HCT116 (cell line): Measurements from ENCODE around the gene PARD6G. TPM values are rescaled to one million over a fixed set of nuclear protein-coding genes. Genes with fewer than 3 reads are reported as not detected.

Experiments used
- ATAC-seq: fragments of 200-7000 bp; cut with Tn5 transposase; 2 replicates; pipeline ENCODE4 v1.9.1; 2020; ENCODE audit warnings: mild to moderate bottlenecking, moderate library complexity
- BruUV-seq: library from RNA; stranded (reverse); fragments of 400-500 nt; replicated peaks from 2 replicates; lab custom pipeline; 2021; lab: Mats Ljungman, UMichigan
- CTCF ChIA-PET: fragments of 300-600 bp; sonication (Branson Sonifier 250); formaldehyde crosslinking; loops from one replicate; lab custom pipeline; 2021; ENCODE audit warnings: antibody characterized with exemption; lab: Charles Lee
- POLR2A ChIA-PET: fragments of 300-600, 350-600 bp; sonication (Branson Sonifier 250); formaldehyde crosslinking; loops from one replicate; lab custom pipeline; 2021; ENCODE audit warnings: antibody characterized with exemption; lab: Charles Lee
- RAD21 ChIA-PET, 2 experiments: fragments of 300-600 bp; sonication (Branson Sonifier 250); formaldehyde crosslinking; loops; one replicate each; lab custom pipeline; 2023; ENCODE audit warnings: low total read pairs in 2 of 2; ENCODE audit not compliant: uncharacterized antibody in 2 of 2, unreplicated experiment in 2 of 2, low non-redundant PET in 1 of 2; lab: Charles Lee
- DNase-seq: peaks from one replicate; pipeline ENCODE4 v3.0.0-alpha.2; 2010; ENCODE audit warnings: low read depth, low spot score
- H2AFZ ChIP-seq: fragments of 200-600 bp; shearing (Covaris generic), sonication (generic); 2 replicates; pipeline ENCODE4 v1.6.1; 2017; ENCODE audit warnings: low read depth, mixed run types, mixed read lengths, antibody characterized with exemption, low read length; ENCODE audit not compliant: poor library complexity, severe bottlenecking
- H3K27ac ChIP-seq: 2 replicates; pipeline ENCODE4 v1.5.1; 2012; ENCODE audit warnings: low read depth, low read length
- H3K27me3 ChIP-seq: fragments of 200-600 bp; sonication (generic); 2 replicates; pipeline ENCODE4 v1.6.1; 2016; ENCODE audit warnings: mixed run types, low read length, mixed read lengths; ENCODE audit not compliant: insufficient read depth
- H3K36me3 ChIP-seq, 2 experiments: fragments of 200-500 bp in 1 of 2; fragments of 200-600 bp in 1 of 2; sonication (Bioruptor generic) in 1 of 2; sonication (generic) in 1 of 2; 2 replicates each; pipeline versions ENCODE4 v1.5.1 to v1.6.1; 2014 to 2016; ENCODE audit warnings: low read length in 2 of 2, inconsistent platforms in 1 of 2, mixed read lengths in 1 of 2, mixed run types in 1 of 2; ENCODE audit not compliant: insufficient read depth in 2 of 2, control insufficient read depth in 1 of 2
- H3K4me1 ChIP-seq, 2 experiments: fragments of 200-600 bp in 1 of 2; sonication (generic) in 1 of 2; 2 replicates each; pipeline versions ENCODE4 v1.5.1 to v1.6.1; 2012 to 2017; ENCODE audit warnings: low read length in 2 of 2, inconsistent platforms in 1 of 2, mild to moderate bottlenecking in 1 of 2, mixed read lengths in 1 of 2, mixed run types in 1 of 2, moderate library complexity in 1 of 2; ENCODE audit not compliant: insufficient read depth in 2 of 2, control insufficient read depth in 1 of 2
- H3K4me2 ChIP-seq: fragments of 200-600 bp; sonication (generic); 2 replicates; pipeline ENCODE4 v1.6.1; 2017; ENCODE audit warnings: mixed run types, low read length, mixed read lengths
- H3K4me3 ChIP-seq, 2 experiments: fragments of 200-600 bp in 1 of 2; sonication (generic) in 1 of 2; replicated peaks in 1 of 2; 2 replicates each; pipeline ENCODE4 v1.5.1; 2011 to 2016; ENCODE audit warnings: low read length in 2 of 2, control low read depth in 1 of 2, low read depth in 1 of 2, mild to moderate bottlenecking in 1 of 2, mixed read lengths in 1 of 2, mixed run types in 1 of 2
- H3K79me2 ChIP-seq: fragments of 200-600 bp; sonication (generic); 2 replicates; pipeline ENCODE4 v1.6.1; 2017; ENCODE audit warnings: mild to moderate bottlenecking, mixed run types, low read length, moderate library complexity, mixed read lengths; ENCODE audit not compliant: insufficient read depth
- H3K9ac ChIP-seq: fragments of 200-600 bp; sonication (generic); 2 replicates; pipeline ENCODE4 v1.6.1; 2016; ENCODE audit warnings: low read length, mixed read lengths
- H3K9me2 ChIP-seq: fragments of 200-600 bp; sonication (generic), shearing (Covaris generic); 2 replicates; pipeline ENCODE4 v1.6.1; 2017; ENCODE audit warnings: mixed run types, mild to moderate bottlenecking, moderate library complexity; ENCODE audit not compliant: insufficient read depth
- H3K9me3 ChIP-seq, 2 experiments: fragments of 200-500 bp in 1 of 2; fragments of 200-600 bp in 1 of 2; sonication (Bioruptor generic) in 1 of 2; sonication (generic) in 1 of 2; 2 replicates each; pipeline ENCODE4 v1.6.1; 2014 to 2017; ENCODE audit warnings: low read length in 2 of 2, mixed read lengths in 2 of 2, inconsistent platforms in 1 of 2, low read depth in 1 of 2, mild to moderate bottlenecking in 1 of 2, mixed run types in 1 of 2, moderate library complexity in 1 of 2; ENCODE audit not compliant: control insufficient read depth in 1 of 2, insufficient read depth in 1 of 2
- H4K20me1 ChIP-seq: fragments of 200-600 bp; sonication (generic), shearing (Covaris generic); 2 replicates; pipeline ENCODE4 v1.6.1; 2017; ENCODE audit warnings: mixed run types, mild to moderate bottlenecking, moderate library complexity; ENCODE audit not compliant: insufficient read depth
- CBX3 ChIP-seq: IDR thresholded peaks from 2 replicates; pipeline ENCODE4 v1.6.1; 2012; ENCODE audit warnings: low read depth
- CEBPB ChIP-seq: IDR thresholded peaks from 2 replicates; pipeline ENCODE4 v1.6.1; 2012; ENCODE audit warnings: low read depth
- EGR1 ChIP-seq: IDR thresholded peaks from 2 replicates; pipeline ENCODE4 v1.6.1; 2012; ENCODE audit warnings: low read depth
- ELF1 ChIP-seq: IDR thresholded peaks from 2 replicates; pipeline ENCODE4 v1.6.1; 2012; ENCODE audit warnings: low read depth, borderline replicate concordance
- EZH2 ChIP-seq: fragments of 200-600 bp; sonication (generic); IDR thresholded peaks from 2 replicates; pipeline ENCODE4 v1.6.1; 2017; ENCODE audit warnings: antibody characterized with exemption, mixed run types
- EZH2phosphoT487 ChIP-seq: fragments of 200-600 bp; IDR thresholded peaks from 2 replicates; pipeline ENCODE4 v1.6.1; 2018; ENCODE audit warnings: antibody characterized with exemption, borderline replicate concordance
- FOSL1 ChIP-seq: IDR thresholded peaks from 2 replicates; pipeline ENCODE4 v1.6.1; 2012; ENCODE audit warnings: low read depth
- JUND ChIP-seq: IDR thresholded peaks from 2 replicates; pipeline ENCODE4 v1.6.1; 2012
- POLR2A ChIP-seq: IDR thresholded peaks from 2 replicates; pipeline ENCODE4 v1.7.0; 2011; ENCODE audit warnings: borderline replicate concordance; ENCODE audit not compliant: insufficient read depth, insufficient read length; ENCODE audit errors: extremely low read depth
- POLR2AphosphoS5 ChIP-seq: IDR thresholded peaks from 2 replicates; pipeline ENCODE4 v1.6.1; 2011; ENCODE audit warnings: mild to moderate bottlenecking, low read depth, low read length, moderate library complexity
- RAD21 ChIP-seq: IDR thresholded peaks from 2 replicates; pipeline ENCODE4 v1.6.1; 2012; ENCODE audit warnings: low read depth, mild to moderate bottlenecking
- REST ChIP-seq: IDR thresholded peaks from 2 replicates; pipeline ENCODE4 v1.6.1; 2012; ENCODE audit warnings: low read depth
- SIN3A ChIP-seq: IDR thresholded peaks from 2 replicates; pipeline ENCODE4 v1.6.1; 2012; ENCODE audit warnings: low read depth
- SRF ChIP-seq: IDR thresholded peaks from 2 replicates; pipeline ENCODE4 v1.6.1; 2012; ENCODE audit warnings: low read depth
- TCF7L2 ChIP-seq: IDR thresholded peaks from 2 replicates; pipeline ENCODE4 v1.7.0; 2011; ENCODE audit warnings: borderline replicate concordance, inconsistent platforms; ENCODE audit not compliant: insufficient read depth, insufficient read length; ENCODE audit errors: extremely low read depth
- ZNF274 ChIP-seq: fragments of 200-500 bp; sonication (Bioruptor generic); IDR thresholded peaks from 2 replicates; pipeline ENCODE4 v1.6.1; 2014; ENCODE audit warnings: mild to moderate bottlenecking, low read depth, low read length, inconsistent platforms
- intact Hi-C: fragments of 100-400 bp; cut with micrococcal nuclease; formaldehyde crosslinking; loops from 2 replicates; pipeline ENCODE4 v1.10.0; 2022
- total RNA-seq: library from RNA; stranded (reverse); gene quantifications from one replicate; pipeline ENCODE4 v1.2.1, GENCODE V29; 2021; ENCODE audit not compliant: unreplicated experiment
- TF ChIP-seq, protein P1 (sequence below): IDR thresholded peaks from 2 replicates; pipeline ENCODE4 v1.6.1; 2012
- TF ChIP-seq, protein P2 (sequence below): IDR thresholded peaks from 2 replicates; pipeline ENCODE4 v1.6.1; 2011; ENCODE audit warnings: mild to moderate bottlenecking, low read length, moderate library complexity; ENCODE audit not compliant: insufficient replicate concordance; ENCODE audit errors: extremely low read depth
- TF ChIP-seq, protein P3 (sequence below), 3 experiments: fragments of 200-600 bp in 1 of 3; sonication (generic) in 1 of 3; IDR thresholded peaks in 2 of 3; conservative IDR thresholded peaks in 1 of 3; 2 replicates each; pipeline ENCODE4 v1.5.1; 2012 to 2017; ENCODE audit warnings: low read depth in 2 of 3, low read length in 2 of 3, antibody characterized with exemption in 1 of 3, borderline replicate concordance in 1 of 3, control low read depth in 1 of 3, mild to moderate bottlenecking in 1 of 3, mixed read lengths in 1 of 3, mixed run types in 1 of 3, moderate library complexity in 1 of 3; ENCODE audit not compliant: insufficient read depth in 1 of 3
- TF ChIP-seq, protein P4 (sequence below): IDR thresholded peaks from 2 replicates; pipeline ENCODE4 v1.6.1; 2012

PARD6G gene
- total RNA-seq, 1 experiment from 2014 or later, result 12.8 TPM

DNA sequence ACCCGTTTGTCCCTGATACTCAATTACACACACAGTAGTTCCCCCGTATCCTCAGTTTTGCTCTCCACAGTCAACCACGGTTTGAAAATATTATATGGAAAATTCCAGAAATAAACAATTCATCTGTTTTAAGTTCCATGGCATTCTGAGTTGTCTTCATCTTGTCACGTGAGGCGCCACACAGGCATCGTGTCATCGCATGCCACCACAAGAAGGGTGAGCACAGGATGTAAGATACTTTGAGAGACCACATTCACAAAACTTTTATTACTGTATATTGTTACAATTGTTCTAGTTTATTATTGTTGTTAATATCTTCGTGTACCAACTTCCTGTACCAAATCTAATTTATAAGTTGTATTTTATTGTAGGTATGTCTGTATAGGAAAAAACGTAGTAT, 120.5 kb downstream of the PARD6G start:
- H3K36me3 ChIP-seq, result peaks cover 3 to 4% of the 10 kb centered on the region in 2 experiments; a peak in 1 of 4 replicates
- H3K4me1 ChIP-seq, result no peaks in the 10 kb centered on the region; a peak in 1 of 4 replicates
- H3K4me2 ChIP-seq, result no peak overlapping the region
- TF ChIP-seq ELF1 (no peak), REST (no peak), TCF7L2 (no peak), SRF (no peak), SIN3A (no peak), CBX3 (no peak), CEBPB (no peak), POLR2A (no peak), FOSL1 (no peak), EZH2 (no peak), RAD21 (no peak), ZNF274 (no peak), EZH2phosphoT487 (no peak), EGR1 (no peak), POLR2AphosphoS5 (no peak), JUND (no peak)
- TF ChIP-seq, protein P1, sequence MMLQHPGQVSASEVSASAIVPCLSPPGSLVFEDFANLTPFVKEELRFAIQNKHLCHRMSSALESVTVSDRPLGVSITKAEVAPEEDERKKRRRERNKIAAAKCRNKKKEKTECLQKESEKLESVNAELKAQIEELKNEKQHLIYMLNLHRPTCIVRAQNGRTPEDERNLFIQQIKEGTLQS, result no peak
- TF ChIP-seq, protein P2, sequence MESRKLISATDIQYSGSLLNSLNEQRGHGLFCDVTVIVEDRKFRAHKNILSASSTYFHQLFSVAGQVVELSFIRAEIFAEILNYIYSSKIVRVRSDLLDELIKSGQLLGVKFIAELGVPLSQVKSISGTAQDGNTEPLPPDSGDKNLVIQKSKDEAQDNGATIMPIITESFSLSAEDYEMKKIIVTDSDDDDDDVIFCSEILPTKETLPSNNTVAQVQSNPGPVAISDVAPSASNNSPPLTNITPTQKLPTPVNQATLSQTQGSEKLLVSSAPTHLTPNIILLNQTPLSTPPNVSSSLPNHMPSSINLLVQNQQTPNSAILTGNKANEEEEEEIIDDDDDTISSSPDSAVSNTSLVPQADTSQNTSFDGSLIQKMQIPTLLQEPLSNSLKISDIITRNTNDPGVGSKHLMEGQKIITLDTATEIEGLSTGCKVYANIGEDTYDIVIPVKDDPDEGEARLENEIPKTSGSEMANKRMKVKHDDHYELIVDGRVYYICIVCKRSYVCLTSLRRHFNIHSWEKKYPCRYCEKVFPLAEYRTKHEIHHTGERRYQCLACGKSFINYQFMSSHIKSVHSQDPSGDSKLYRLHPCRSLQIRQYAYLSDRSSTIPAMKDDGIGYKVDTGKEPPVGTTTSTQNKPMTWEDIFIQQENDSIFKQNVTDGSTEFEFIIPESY, result no peak
- TF ChIP-seq, protein P3, sequence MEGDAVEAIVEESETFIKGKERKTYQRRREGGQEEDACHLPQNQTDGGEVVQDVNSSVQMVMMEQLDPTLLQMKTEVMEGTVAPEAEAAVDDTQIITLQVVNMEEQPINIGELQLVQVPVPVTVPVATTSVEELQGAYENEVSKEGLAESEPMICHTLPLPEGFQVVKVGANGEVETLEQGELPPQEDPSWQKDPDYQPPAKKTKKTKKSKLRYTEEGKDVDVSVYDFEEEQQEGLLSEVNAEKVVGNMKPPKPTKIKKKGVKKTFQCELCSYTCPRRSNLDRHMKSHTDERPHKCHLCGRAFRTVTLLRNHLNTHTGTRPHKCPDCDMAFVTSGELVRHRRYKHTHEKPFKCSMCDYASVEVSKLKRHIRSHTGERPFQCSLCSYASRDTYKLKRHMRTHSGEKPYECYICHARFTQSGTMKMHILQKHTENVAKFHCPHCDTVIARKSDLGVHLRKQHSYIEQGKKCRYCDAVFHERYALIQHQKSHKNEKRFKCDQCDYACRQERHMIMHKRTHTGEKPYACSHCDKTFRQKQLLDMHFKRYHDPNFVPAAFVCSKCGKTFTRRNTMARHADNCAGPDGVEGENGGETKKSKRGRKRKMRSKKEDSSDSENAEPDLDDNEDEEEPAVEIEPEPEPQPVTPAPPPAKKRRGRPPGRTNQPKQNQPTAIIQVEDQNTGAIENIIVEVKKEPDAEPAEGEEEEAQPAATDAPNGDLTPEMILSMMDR (IDR thresholded peaks at IDR 0.05 in 2 of 3, conservative IDR thresholded peaks at IDR 0.05 in 1 of 3; ENCODE audit: borderline replicate concordance in 1 of 3, insufficient read depth in 1 of 3, low read depth in 2 of 3, low read length in 2 of 3), result no peak
- TF ChIP-seq, protein P4, sequence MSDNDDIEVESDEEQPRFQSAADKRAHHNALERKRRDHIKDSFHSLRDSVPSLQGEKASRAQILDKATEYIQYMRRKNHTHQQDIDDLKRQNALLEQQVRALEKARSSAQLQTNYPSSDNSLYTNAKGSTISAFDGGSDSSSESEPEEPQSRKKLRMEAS, result no peak
- no TSS peak for BruUV-seq
- intact Hi-C loops, result no loop called here
- no peak overlapping the region for H3K27ac ChIP-seq
- ChIA-PET POLR2A (no interaction called here), CTCF (no interaction called here), RAD21 (no interaction called here)
- no peaks in the 10 kb centered on the region for H3K9me2 ChIP-seq
- no peak overlapping the region for H2AFZ ChIP-seq
- H3K4me3 ChIP-seq, result no peak overlapping the region
- no peaks in the 10 kb centered on the region for H3K9me3 ChIP-seq
- no peak overlapping the region for H3K9ac ChIP-seq
- H3K27me3 ChIP-seq, result no peaks in the 10 kb centered on the region
- H4K20me1 ChIP-seq, result peaks cover 25% of the 10 kb centered on the region; the same call in 1 of the 2 replicates
- ATAC-seq (no peak), DNase-seq (no peak)
- peaks cover 98% of the 10 kb centered on the region for H3K79me2 ChIP-seq
